ENCODE data around the gene ACER1. TPM values are rescaled to one million over a fixed set of nuclear protein-coding genes. Genes with fewer than 3 reads are reported as not detected.
"Not testable (repeated sequence)": the region's sequence is repeated elsewhere in the genome, so short reads cannot be mapped to it uniquely, and the experiment has no call there.

ACER1 gene
- total and polyA plus RNA-seq, 10 of the 15 experiments (the other 5 are each of a cell fraction or from before 2014, with no cell fraction given): not detected

DNA sequence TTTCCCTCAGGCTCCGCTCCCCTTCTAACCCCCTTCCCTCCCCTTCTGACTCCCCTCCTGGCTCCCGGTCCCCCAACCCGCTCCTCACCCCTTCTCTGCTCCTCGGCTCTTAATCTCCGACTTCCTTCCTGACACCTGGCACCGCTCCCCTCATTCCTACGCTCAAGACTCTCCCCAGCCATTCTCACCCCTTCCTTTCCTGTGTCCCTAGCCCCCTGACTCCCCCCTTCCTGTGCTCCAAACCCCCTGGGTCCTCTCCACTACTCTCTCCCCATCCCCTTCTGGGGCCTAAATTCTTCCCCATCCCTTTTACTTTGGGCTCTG lies 28.6 kb upstream of the ACER1 start:
- WGBS (ENCODE audit: insufficient coverage, insufficient replicate concordance, low lambda C conversion rate, missing lambda C conversion rate): 11% methylated on average over 5 of the region's 7 CpGs
- FAIRE-seq: no peak
- CTCF ChIA-PET: no interaction called here

DNA sequence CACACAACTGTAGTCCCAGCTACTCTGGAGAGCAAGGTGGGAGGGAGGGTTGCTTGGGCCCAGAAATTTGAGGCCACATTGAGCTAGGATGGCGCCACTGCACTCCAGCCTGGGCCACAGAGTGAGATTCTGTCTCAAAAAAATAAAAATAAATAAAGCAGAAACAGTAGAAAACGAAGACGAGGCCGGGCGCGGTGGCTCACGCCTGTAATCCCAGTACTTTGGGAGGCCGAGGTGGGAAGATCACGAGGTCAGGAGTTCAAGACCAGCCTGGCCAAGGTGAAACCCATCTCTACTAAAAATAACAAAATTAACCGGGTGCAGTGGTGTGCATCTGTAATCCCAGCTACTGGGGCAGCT lies 27.4 kb upstream of the ACER1 start:
- POLR2A ChIA-PET: interaction anchor here (0.7 to 3.9 kb wide), 3 partner anchors 11 to 139 kb away, joined by 3 to 30 read pairs (median 6); partner anchors contain the start of genes ALKBH7 and KHSRP
- H3K79me2 ChIP-seq (ENCODE audit: control insufficient read depth, insufficient read depth, low read length): peaks cover 15% of the 10 kb centered on the region
- WGBS (ENCODE audit: insufficient coverage, insufficient replicate concordance, low lambda C conversion rate, missing lambda C conversion rate): 63% methylated on average over 10 of the region's 10 CpGs
- ATAC-seq; H3K27me3 ChIP-seq (replicated peaks in 1 of 2; ENCODE audit: control insufficient read depth in 2 of 2, insufficient read depth in 2 of 2, low read length in 1 of 2); intact Hi-C loops (cut with micrococcal nuclease; ENCODE audit: unreplicated experiment); BruUV-seq (replicated peaks); H3K27ac ChIP-seq (ENCODE audit: control insufficient read depth, insufficient read depth); in situ Hi-C loops (cut with MboI); H3K9me3 ChIP-seq (replicated peaks; ENCODE audit: control insufficient read depth, insufficient read depth, low read length); FAIRE-seq; DNase-seq (ENCODE audit: low read depth, low spot score); H3K9ac ChIP-seq (ENCODE audit: control insufficient read depth, insufficient read depth, low read length); H4K20me1 ChIP-seq (ENCODE audit: control insufficient read depth, insufficient read depth); H3K36me3 ChIP-seq (ENCODE audit: control insufficient read depth in 2 of 2, insufficient read depth in 2 of 2, low read length in 1 of 2); H3K4me1 ChIP-seq (ENCODE audit: control insufficient read depth, insufficient read depth, low read length): not testable (repeated sequence)
- SMC1A ChIA-PET (ENCODE audit: uncharacterized antibody, unreplicated experiment): interaction anchor here (1.0 kb wide), 2 partner anchors 12 to 708 kb away, joined by 3 to 10 read pairs; partner anchors contain the start of gene ALKBH7
- H3K4me2 ChIP-seq (ENCODE audit: control insufficient read depth, insufficient read depth): peak overlapping the region; percentile 20; the same call in 1 of the 2 replicates
- RAD21 ChIA-PET (ENCODE audit: unreplicated experiment): interaction anchor here (0.7 to 1.6 kb wide), 5 partner anchors 12 to 159 kb away, joined by 3 to 9 read pairs (median 3); partner anchors contain the start of genes ALKBH7, DENND1C and SLC25A23
- H3K4me3 ChIP-seq: 0 out of 2 replicates have a peak overlapping the region, but pooled peaks have one; percentile 22
- peak overlapping the region; percentile 25; the same call in 1 of the 2 replicates for H2AFZ ChIP-seq (ENCODE audit: control insufficient read depth, low read depth, low read length)
- CTCF ChIA-PET: interaction anchor here (0.7 to 1.1 kb wide), 3 partner anchors 12 to 235 kb away, joined by 3 to 6 read pairs (median 3); partner anchors contain the start of gene ALKBH7

More for the DNA sequence above, 28.6 kb upstream of the ACER1 start:
- TF ChIP-seq, protein P1, sequence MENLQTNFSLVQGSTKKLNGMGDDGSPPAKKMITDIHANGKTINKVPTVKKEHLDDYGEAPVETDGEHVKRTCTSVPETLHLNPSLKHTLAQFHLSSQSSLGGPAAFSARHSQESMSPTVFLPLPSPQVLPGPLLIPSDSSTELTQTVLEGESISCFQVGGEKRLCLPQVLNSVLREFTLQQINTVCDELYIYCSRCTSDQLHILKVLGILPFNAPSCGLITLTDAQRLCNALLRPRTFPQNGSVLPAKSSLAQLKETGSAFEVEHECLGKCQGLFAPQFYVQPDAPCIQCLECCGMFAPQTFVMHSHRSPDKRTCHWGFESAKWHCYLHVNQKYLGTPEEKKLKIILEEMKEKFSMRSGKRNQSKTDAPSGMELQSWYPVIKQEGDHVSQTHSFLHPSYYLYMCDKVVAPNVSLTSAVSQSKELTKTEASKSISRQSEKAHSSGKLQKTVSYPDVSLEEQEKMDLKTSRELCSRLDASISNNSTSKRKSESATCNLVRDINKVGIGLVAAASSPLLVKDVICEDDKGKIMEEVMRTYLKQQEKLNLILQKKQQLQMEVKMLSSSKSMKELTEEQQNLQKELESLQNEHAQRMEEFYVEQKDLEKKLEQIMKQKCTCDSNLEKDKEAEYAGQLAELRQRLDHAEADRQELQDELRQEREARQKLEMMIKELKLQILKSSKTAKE (IDR thresholded peaks at IDR 0.05; ENCODE audit: low read depth, poor library complexity, severe bottlenecking): no peak
- TF ChIP-seq MEF2A (IDR thresholded peaks at IDR 0.05; ENCODE audit: insufficient read depth, low read depth, low read length) (no peak), HDGF (IDR thresholded peaks at IDR 0.05) (peak; percentile 82; the same call in 1 of the 2 replicates), NBN (IDR thresholded peaks at IDR 0.05) (0 out of 2 replicates have a peak, but pooled peaks have one; percentile 35), NRF1 (conservative IDR thresholded peaks at IDR 0.05; ENCODE audit: low read depth, low read length) (no peak)
- TF ChIP-seq, protein P2, sequence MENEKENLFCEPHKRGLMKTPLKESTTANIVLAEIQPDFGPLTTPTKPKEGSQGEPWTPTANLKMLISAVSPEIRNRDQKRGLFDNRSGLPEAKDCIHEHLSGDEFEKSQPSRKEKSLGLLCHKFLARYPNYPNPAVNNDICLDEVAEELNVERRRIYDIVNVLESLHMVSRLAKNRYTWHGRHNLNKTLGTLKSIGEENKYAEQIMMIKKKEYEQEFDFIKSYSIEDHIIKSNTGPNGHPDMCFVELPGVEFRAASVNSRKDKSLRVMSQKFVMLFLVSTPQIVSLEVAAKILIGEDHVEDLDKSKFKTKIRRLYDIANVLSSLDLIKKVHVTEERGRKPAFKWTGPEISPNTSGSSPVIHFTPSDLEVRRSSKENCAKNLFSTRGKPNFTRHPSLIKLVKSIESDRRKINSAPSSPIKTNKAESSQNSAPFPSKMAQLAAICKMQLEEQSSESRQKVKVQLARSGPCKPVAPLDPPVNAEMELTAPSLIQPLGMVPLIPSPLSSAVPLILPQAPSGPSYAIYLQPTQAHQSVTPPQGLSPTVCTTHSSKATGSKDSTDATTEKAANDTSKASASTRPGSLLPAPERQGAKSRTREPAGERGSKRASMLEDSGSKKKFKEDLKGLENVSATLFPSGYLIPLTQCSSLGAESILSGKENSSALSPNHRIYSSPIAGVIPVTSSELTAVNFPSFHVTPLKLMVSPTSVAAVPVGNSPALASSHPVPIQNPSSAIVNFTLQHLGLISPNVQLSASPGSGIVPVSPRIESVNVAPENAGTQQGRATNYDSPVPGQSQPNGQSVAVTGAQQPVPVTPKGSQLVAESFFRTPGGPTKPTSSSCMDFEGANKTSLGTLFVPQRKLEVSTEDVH (IDR thresholded peaks at IDR 0.05; ENCODE audit: low read depth, partially characterized antibody): no peak
- no TSS peak for BruUV-seq (replicated peaks)
- no peaks in the 10 kb centered on the region for H3K27me3 ChIP-seq (replicated peaks in 1 of 2; ENCODE audit: control insufficient read depth in 2 of 2, insufficient read depth in 2 of 2, low read length in 1 of 2)
- intact Hi-C loops (cut with micrococcal nuclease; ENCODE audit: unreplicated experiment): no loop called here
- peaks cover 15% of the 10 kb centered on the region for H3K79me2 ChIP-seq (ENCODE audit: control insufficient read depth, insufficient read depth, low read length)
- H3K4me3 ChIP-seq: peak overlapping the region; percentile 99
- ATAC-seq: peak; percentile 44
- peaks cover 5 to 6% of the 10 kb centered on the region in 2 experiments; a peak in 3 of 4 replicates for H3K36me3 ChIP-seq (ENCODE audit: control insufficient read depth in 2 of 2, insufficient read depth in 2 of 2, low read length in 1 of 2)
- no peaks in the 10 kb centered on the region for H4K20me1 ChIP-seq (ENCODE audit: control insufficient read depth, insufficient read depth)
- in situ Hi-C loops (cut with MboI): no loop called here
- H3K4me1 ChIP-seq (ENCODE audit: control insufficient read depth, insufficient read depth, low read length): no peaks in the 10 kb centered on the region
- peak overlapping the region; percentile 88 for H3K4me2 ChIP-seq (ENCODE audit: control insufficient read depth, insufficient read depth)
- DNase-seq (ENCODE audit: low read depth, low spot score): no peak
- ChIA-PET SMC1A (ENCODE audit: uncharacterized antibody, unreplicated experiment) (no interaction called here), RAD21 (ENCODE audit: unreplicated experiment) (interaction anchor here (1.6 kb wide), 1 partner anchor 10 kb away, joined by 9 read pairs; the partner anchor contains the start of gene ALKBH7), POLR2A (interaction anchor here (0.6 to 3.9 kb wide), 3 partner anchors 10 to 180 kb away, joined by 3 to 30 read pairs (median 6); partner anchors contain the start of genes ALKBH7 and KHSRP)
- no peaks in the 10 kb centered on the region for H3K9me3 ChIP-seq (replicated peaks; ENCODE audit: control insufficient read depth, insufficient read depth, low read length)
- peak overlapping the region; percentile 77 for H3K9ac ChIP-seq (ENCODE audit: control insufficient read depth, insufficient read depth, low read length)
- H2AFZ ChIP-seq (ENCODE audit: control insufficient read depth, low read depth, low read length): peak overlapping the region; percentile 47
- H3K27ac ChIP-seq (ENCODE audit: control insufficient read depth, insufficient read depth): peak overlapping the region; percentile 76
